HS-5 (cell line): ENCODE data around the gene AIF1L.
"Not testable (repeated sequence)": the region's sequence is repeated elsewhere in the genome, so short reads cannot be mapped to it uniquely, and the experiment has no call there.

Experiments
- DNase-seq: peaks from one replicate; pipeline ENCODE4 v3.0.0-alpha.2; 2012; ENCODE audit warnings: low read depth

Gene AIF1L

DNA sequence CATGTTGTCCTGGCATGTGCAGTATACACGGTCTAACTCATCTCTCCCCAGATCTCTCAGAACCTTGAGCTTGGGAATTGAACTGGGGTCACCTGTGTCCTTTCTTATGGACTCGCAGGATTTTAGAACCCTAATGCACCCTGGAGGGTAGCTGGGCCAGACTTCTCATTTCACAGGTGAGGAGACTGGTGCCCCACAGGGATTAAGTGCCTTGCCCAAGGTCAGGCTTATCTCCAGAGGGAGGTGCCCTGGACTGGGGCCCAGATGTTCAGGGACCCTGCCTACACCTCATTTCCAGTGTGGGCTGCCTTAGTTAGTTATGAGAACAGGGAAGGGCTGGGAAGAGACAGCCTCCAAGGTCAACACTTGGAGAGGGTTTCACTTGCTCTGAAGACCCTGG lies 25.0 kb downstream of the AIF1L start:
- no peak for DNase-seq

DNA sequence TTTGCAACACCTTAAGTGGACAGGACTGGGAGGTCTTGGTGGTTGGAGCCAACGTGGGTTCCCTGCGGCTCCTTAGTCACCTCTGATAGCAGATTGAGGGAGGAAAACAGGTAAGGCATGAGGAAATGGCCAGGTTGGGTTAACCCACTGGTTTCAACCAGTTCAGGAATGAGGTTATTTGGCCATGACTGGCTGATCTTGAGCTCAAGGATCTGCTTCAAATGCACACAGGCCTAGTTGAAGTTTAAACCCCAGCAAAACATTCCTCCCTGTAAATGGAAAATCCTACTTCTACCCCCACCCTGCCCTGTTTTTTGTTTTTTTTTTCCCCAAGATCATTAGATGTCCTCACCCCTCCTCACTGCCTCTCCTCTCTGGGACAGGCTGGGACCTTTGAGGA lies 25.8 kb downstream of the AIF1L start:
- no peak for DNase-seq

DNA sequence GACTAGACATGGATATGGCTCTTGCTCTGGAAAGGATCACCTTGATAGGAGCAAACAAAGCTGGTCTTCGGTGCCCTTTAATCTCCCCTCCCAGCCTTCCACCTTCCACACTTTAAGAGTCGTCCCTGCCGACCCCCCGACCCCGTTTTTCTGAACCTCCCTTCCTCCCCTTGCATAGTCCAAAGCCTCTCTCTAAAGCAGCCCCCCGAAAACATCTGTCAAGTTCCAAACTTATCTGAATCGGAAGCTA lies 28.6 kb downstream of the AIF1L start:
- no peak for DNase-seq

DNA sequence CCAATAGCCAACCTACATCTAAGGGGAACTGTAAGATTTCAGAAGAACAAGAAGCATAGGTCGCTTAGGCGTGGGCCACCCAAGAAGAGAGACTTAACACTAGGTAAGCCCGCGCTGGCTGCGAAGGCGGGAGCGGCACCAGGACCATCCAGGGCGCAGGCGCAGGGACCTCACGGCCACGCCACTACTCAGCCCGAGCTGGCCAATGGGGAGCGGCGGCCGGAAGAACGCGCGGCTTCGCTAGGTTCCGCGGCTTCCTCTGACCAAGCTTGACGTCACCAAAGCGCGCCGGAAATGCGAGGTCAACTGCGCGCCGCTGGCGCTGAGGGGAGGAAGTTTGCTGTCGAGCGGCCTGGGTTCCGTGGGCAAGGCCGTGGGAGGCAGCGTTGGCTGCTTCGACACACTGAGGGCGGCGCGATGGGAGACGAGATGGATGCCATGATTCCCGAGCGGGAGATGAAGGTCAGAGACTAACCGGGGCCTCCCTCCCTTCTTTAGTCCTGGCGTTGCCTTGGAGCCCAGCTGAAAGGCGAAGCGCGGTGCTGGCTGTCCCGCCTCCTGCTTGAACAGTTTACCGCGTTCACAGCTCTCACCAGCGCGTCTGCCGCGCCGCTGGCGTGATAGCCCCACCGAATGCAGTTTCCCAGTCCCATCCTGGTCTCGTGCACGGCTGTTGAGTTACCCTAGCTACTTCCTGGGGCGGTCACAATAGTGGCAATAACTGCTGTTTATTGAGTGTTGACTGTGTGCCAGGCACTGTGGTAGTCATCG lies 29.1 kb downstream of the AIF1L start, which contains the start of gene NUP214:
Gene NUP214 (plus strand): TSS at position 299 of the 771 bp plus-strand sequence. CDS start 119 bp downstream, at position 418.
- peak; percentile 90 for DNase-seq

DNA sequence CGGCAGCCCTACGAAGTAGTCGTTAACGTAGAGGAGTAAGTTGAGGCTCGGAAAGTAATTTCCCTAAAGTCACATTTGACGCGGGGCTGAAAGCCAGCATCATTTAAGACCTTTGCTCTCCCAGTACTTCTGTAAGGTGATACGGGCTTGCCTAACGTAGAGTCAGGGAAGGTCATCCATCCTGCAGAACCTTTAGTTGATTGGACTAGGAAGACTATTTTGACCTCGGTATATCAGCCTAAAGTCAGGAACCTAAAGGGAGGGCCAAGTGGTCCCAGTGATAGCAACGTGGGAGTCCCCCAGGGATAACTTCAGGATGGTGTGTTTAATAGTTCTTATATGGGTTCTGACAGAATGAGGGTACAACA lies 29.7 kb downstream of the AIF1L start:
- no peak for DNase-seq

DNA sequence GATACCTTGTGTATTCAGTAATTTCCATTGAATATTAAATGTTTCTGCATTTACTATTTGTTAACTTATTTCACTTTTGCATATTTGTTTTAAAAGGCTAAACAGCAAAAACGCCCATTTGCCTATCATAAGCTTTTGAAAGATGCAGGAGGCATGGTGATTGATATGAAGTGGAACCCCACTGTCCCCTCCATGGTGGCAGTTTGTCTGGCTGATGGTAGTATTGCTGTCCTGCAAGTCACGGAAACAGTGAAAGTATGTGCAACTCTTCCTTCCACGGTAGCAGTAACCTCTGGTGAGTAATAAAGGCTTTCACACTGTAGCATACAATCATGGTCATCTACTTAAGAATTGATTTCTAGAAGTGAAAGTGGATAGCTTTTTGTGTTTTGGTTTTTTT lies 32.9 kb downstream of the AIF1L start:
- no peak for DNase-seq

DNA sequence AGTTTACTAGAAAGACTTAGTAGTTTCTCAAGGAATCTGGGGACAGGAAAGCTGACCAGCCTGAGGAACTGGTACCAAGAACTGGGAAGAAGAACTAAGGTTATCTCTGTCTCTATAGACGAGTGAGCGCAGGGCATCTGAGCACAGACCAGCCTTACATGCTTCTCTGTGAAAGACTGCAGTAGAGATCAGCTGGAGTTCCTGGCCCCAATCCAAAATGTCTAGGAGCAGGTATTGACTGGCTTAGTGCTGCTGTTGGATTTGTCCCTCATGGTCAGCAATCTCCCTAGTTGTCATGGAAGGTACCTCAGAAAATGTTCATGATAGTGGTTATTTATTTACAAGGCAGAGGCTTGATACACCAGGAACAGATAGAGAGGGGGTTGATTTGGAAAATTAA lies 42.3 kb downstream of the AIF1L start:
- DNase-seq, result no peak

DNA sequence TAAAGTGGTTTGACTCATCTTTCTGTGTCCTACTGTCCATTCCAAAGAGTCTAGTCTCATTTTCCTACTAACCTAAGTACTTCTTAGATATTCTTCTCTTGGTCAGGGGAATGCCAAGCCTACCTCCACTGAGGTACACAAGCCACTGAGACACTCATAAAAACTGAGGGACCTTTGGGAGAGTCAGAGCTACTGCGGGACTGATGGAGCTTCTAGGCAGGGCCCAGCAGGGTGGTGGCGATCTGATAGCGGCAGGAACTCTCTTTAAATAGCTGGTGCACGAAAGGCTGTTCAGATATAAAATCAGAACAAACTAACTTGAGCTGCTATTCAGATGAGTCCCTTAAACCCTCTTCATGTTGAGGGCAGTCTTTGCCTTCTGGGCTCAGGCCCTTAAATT lies 43.8 kb downstream of the AIF1L start:
- no peak for DNase-seq

DNA sequence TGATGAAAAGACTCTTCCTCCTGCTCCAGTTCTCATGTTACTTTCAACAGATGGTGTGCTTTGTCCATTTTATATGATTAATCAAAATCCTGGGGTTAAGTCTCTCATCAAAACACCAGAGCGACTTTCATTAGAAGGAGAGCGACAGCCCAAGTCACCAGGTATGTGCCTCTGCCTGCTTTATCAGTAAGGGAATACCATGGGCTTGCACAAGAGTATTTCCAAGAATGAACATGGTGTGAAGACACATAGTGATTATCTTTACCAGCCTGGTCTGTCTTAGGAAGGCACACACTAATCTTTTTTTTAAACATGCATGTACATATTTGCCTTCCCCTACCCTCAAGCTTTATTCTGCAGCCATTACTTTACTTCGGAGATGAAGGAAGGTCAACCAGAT lies 44.2 kb downstream of the AIF1L start:
- no peak for DNase-seq

DNA sequence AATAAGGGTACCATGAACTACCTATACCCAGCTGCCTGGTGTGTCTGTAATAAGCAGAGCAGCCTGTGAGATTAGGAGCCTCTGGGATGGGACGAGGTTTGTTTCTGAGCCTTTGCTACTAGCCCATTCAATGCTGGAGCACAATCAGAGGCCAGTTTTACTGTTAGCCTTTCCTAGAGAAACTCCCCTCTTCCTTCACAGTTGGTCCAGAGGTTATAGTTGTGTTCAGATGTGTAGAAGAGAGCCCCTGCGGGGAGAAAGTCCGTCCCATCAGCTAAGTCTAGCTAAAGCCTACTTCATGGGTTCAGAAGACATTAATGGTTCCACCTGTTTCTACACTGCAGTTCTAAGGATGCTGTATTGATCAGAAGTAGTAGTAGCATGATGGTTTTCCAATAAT lies 45.8 kb downstream of the AIF1L start:
- DNase-seq, result no peak

DNA sequence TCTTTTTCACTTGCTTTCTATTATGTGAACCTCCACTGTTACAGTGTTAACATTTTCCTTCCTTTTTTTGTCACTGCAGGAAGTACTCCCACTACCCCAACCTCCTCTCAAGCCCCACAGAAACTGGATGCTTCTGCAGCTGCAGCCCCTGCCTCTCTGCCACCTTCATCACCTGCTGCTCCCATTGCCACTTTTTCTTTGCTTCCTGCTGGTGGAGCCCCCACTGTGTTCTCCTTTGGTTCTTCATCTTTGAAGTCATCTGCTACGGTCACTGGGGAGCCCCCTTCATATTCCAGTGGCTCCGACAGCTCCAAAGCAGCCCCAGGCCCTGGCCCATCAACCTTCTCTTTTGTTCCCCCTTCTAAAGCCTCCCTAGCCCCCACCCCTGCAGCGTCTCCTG lies 47.9 kb downstream of the AIF1L start:
- no peak for DNase-seq

DNA sequence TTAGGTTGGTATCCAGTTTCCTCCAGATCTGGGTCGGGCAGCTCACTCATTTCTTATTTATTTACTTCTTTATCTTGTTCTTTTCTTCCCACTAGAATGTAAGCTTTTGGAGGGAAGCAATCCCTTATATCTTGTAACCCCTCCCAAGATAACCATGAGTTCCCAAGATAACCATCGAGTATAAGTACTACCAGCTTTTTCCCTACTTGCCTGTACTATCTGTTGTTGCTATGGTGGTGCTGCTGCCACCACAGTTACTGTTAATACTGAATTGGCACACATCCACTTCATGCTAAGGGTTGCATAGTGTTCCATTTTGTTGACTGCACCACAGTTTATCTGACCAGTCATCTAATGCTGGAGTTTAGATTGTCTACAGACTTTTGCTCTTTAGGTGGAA lies 48.9 kb downstream of the AIF1L start:
- DNase-seq, result no peak

DNA sequence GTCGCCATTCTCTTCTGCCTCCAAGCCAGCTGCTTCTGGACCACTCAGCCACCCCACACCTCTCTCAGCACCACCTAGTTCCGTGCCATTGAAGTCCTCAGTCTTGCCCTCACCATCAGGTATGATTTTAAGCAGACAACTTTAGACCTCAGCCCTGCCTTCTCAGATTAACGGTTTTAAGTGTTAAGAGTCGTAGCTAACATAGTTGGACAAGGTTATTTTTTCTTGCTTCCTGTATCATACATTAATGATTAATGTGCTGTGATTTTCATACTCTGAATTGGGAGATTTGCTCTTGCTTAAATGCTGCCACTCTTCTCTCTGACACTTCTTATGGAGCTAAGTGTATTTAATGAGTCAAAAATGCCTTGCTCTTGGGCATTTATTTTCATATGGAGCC lies 49.9 kb downstream of the AIF1L start:
- DNase-seq, result no peak

DNA sequence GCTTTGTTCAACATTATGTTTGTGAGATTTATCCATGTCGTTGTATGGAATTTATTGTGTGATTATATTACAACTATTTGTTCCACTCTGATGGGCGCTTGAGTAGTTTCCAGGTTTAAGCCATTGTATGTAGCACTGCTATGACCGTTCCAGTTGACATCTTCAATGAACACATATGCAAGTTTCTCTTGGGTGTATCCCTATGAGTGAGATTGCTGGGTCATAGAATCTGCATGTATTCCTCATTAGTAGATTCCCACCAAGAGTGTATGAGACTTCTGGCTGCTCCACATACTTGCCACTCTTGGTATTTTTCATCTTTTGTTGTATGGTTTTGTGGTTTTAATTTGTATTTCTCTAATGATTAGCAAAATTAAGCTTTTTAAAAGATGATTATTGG lies 51.9 kb downstream of the AIF1L start:
- DNase-seq, result no peak

DNA sequence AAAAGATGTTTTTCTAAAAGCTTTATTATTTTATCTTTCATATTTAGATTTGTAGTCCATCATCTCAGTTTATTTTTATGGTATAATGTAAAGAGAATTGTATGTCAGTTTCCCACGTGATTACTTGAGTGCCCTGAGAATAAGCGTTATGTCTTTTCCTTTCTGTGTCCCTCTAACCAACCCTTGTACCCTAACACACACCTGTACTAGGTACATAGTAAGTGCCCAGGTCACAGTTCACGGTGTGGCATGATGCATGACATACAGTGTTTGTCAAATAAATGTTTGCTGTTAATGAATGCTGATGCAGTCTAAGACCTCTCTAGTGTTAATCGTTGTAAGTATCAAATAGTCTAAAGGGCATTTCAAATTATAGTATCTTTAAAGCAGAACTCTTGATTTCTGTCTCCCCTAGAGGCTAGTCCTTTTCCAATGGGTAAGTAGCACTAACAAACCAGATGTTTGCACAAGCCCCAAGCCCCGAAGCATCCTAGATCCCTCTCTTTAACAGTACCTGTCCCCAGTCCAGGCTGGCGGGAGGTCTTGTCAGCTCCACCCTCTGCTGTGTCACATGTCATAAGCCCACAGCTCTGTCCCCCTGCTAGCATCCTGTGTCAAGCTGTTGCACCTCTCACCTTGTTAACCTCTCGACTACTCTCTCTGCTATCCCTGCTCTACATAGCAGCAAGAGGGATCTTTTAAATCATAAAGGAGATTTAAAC lies 52.8 kb downstream of the AIF1L start:
- no peak for DNase-seq

DNA sequence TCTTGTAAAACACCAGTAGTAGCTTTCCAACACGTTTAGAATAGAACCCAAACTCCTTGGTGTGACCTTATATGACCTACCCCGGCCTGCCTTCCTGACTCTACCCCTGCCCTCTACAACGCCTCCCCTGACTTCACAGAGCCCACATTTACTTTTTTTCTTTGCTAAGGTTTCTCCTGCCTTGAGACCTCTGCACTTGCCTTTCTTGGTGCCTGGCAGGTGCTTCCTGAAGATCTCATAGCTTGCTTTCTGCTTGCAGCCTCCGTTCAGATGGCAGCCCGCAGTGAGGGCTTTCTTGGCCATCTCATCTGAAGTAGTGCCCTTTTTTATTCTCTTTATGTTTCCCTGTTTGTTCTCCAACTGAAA lies 53.3 kb downstream of the AIF1L start:
- DNase-seq, result no peak

DNA sequence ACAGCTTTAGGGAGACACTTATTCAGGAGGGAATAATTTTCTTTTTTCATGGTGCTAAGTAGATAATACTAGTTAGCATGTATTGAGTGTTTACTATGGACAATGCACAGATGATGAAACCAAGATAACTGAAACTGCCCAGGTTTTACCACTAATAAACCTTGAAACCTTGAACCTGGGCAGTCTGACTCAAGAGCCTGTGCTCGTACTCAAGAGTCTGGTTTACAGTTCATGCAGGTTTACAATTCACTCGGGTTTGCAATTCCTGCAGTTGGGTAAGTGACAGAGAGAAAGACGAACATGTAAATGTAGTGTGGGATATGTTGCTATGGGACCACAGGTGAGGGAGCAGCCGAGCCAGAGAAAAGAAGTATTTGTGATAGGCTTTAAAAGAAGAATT lies 57.3 kb downstream of the AIF1L start:
- no peak for DNase-seq

DNA sequence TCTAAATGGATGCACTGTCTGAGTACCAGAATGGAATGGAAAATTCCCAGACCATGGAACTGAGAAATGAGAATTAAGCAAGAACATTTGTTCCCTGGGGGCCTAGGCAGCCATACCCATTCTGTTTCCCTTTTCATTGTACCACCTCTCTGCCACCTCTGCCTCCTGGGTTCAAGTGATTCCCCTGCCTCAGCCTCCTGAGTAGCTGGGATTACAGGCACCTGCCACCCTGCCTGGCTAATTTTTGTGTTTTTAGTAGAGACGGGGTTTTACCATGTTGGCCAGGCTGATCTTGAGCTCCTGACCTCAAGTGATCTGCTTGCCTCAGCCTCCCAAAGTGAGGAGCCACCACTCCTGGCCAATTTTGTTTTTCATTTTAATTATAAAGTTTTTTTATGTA lies 62.3 kb downstream of the AIF1L start:
- not testable (repeated sequence) for DNase-seq

DNA sequence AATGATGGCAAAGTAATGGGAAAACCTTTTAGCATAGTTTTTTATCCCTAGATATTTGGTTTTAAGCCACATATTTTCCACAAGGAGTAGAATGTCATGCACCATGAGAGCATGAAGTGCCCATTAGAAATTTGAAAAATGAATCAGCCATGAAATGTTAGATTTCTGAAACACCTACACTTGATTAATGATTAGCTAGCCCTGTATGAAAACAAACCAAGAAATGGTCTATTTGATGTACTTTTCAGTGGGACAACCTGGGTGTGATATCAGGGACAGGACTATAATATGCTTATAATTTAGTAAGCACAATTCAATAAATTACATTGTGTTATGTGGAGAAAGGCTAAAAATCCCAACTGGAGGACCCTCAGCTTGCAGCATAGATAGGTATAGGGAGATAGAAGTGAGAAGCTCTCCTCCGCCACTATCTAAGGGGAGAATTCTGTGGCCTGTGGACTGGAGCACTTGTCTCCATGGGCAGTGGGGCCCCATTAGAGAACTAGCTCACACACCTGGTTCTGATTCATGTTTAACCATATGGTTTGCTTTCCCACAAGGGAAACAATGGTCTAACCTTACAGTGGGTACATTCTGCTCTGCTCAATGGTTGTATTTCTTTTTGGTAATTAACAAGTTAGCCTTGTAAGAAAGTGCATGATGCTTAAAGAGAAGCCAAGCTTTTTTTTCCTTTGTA lies 64.2 kb downstream of the AIF1L start:
- DNase-seq, result no peak

DNA sequence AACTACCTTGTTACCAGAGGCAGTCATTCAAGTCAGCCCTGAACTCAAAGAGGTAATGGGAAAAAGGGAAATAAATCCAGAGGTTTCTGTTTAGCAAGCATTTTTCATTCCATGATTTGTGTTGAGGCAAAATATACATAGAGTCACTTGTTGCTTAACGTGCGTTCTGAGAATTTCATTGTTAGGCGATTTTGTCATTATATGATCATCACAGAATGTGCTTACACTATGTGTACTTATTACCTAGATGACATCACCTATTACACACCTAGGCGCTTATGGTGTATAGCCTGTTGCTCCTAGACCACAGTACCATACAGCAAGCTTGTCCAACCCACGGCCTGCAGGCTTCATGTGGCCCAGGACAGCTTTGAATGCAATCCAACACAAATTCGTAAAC lies 65.3 kb downstream of the AIF1L start:
- no peak for DNase-seq

DNA sequence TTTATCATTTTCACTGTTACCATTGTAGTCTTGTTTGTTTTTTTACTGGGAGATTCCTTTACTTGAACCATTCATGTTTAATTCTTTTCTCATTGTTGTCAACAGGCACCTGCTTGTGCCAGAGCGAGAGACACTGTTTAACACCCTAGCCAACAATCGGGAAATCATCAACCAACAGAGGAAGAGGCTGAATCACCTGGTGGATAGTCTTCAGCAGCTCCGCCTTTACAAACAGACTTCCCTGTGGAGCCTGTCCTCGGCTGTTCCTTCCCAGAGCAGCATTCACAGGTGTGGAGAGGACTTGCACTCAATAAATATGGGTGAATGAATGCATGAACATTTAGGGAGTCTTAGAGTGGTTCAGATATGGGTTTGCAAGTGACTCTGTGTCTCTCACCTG lies 66.6 kb downstream of the AIF1L start:
- DNase-seq, result no peak

DNA sequence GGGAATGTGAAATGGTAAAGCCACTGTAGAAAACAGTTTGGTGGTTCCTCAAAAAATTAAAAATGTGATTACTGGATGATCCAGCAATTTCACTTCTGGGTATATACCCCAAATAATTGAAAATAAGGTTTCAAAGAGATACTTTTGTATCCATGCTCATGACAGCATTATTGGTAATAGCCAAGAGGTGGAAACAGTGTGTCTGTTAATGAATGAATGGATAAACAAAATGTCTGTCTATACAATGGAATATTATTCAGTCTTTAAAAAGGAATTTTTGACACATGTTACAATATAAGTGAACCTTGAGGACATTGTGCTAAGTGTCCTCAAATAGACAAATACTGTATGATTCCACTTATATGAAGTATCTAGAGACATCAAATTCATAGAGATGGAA lies 69.2 kb downstream of the AIF1L start:
- no peak for DNase-seq

DNA sequence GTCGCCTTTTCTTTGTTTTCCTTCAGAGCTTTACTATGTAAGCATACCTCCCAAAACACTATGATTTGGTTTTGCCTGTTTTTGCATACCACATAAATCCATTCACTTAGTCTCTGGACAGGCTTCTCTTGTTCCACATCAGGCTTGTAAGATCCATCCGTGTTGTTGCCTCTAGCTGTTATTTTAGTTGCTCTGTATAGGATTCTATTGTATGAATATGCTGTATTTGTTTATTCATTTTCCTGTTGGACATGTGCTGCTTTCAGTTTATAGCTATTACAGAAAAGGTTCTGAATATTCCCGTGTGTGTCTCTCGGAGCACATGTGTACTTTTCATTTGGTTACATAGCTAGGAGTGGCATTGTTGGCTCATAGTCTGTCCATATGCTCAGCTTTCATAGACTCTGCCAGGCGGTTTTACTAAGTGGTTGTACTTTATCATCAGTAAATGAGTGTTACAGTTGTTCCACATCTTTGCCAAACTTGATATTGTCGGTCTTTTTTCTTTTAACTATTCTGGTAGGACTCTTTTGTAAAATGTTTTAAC lies 70.9 kb downstream of the AIF1L start:
- no peak for DNase-seq
